Thoracic aorta (tissue), 2 donors: ENCODE measurements around the gene SMCO1. TPM values are rescaled to one million over a fixed set of nuclear protein-coding genes. Genes with fewer than 3 reads are reported as not detected.
A peak's percentile ranks its signal among the peaks of the same experiment; 100 is the strongest.

Experiments used
- ATAC-seq: fragments of 150-250 bp; one replicate; pipeline ENCODE4 v1.8.0; 2017; ENCODE audit warnings: low read depth; ENCODE audit not compliant: insufficient number of reproducible peaks, low FRiP score
- DNase-seq: peaks from one replicate; pipeline ENCODE4 v3.0.0-alpha.2; 2020; ENCODE audit warnings: low spot score
- H3K27ac ChIP-seq, 2 donors: fragments of 200-600 bp; sonication (generic); 1 replicate in 1 of 2; 2 replicates in 1 of 2; pipeline ENCODE4 v1.5.1; 2016; ENCODE audit warnings: mild to moderate bottlenecking in 2 of 2, moderate library complexity in 2 of 2
- H3K27me3 ChIP-seq: fragments of 200-600 bp; sonication (generic); replicated peaks from 2 replicates; pipeline ENCODE4 v1.6.0; 2016; ENCODE audit warnings: mild to moderate bottlenecking; ENCODE audit not compliant: insufficient read depth
- H3K36me3 ChIP-seq: fragments of 200-600 bp; sonication (generic); one replicate; pipeline ENCODE4 v1.5.1; 2016
- H3K4me1 ChIP-seq, 2 donors: fragments of 200-600 bp; sonication (generic); 1 replicate in 1 of 2; 2 replicates in 1 of 2; pipeline versions ENCODE4 v1.5.1 to v1.6.0; 2016; ENCODE audit warnings: low read depth in 2 of 2, mild to moderate bottlenecking in 1 of 2; ENCODE audit not compliant: control insufficient read depth in 1 of 2
- H3K4me3 ChIP-seq: fragments of 200-600 bp; sonication (generic); 2 replicates; pipeline ENCODE4 v1.5.1; 2016; ENCODE audit warnings: mild to moderate bottlenecking
- H3K9me3 ChIP-seq: fragments of 200-600 bp; sonication (generic); 2 replicates; pipeline ENCODE4 v1.5.1; 2016
- CTCF ChIP-seq: fragments of 200-600 bp; sonication (generic); IDR thresholded peaks from one replicate; pipeline ENCODE4 v1.5.1; 2019; ENCODE audit warnings: antibody characterized with exemption
- total RNA-seq, 2 donors: library from RNA; depleted of rRNA; stranded (reverse); fragments of >200 nt; gene quantifications; one replicate each; pipeline versions ENCODE4 v1.1.0 to v1.2.3, GENCODE V29; 2016

The SMCO1 gene
- total RNA-seq, 2 donors from 2014 or later, result not detected

- no peak for DNase-seq
- H3K4me3 ChIP-seq, result no peak overlapping the region
- no peak for ATAC-seq
Measured at GRCh38 chr3:196533260-196533681, 18.1 kb upstream of the SMCO1 start.

GRCh38 chr3:196531418-196531817 lies 16.3 kb upstream of the SMCO1 start:
- Histone ChIP-seq H3K36me3 (no peaks in the 10 kb centered on the region), H3K4me3 (no peak overlapping the region), H3K27ac (no peak overlapping the region), H3K27me3 (no peaks in the 10 kb centered on the region), H3K9me3 (no peaks in the 10 kb centered on the region), H3K4me1 (peaks cover 0 to 5% of the 10 kb centered on the region in 2 donors)
- TF ChIP-seq CTCF, result no peak
- DNase-seq, result no peak
- no peak for ATAC-seq

More at GRCh38 chr3:196533260-196533681, 18.1 kb upstream of the SMCO1 start:
- Histone ChIP-seq H3K27ac (no peak overlapping the region), H3K36me3 (no peaks in the 10 kb centered on the region), H3K9me3 (no peaks in the 10 kb centered on the region), H3K4me1 (peaks cover 0 to 5% of the 10 kb centered on the region in 2 donors), H3K27me3 (no peaks in the 10 kb centered on the region)
- TF ChIP-seq CTCF, result no peak

- TF ChIP-seq CTCF, result peak; percentile 78
- Histone ChIP-seq H3K36me3 (no peaks in the 10 kb centered on the region), H3K9me3 (no peaks in the 10 kb centered on the region), H3K27ac (no peak overlapping the region), H3K4me3 (peak overlapping the region; percentile 65), H3K4me1 (peaks cover 0 to 5% of the 10 kb centered on the region in 2 donors), H3K27me3 (no peaks in the 10 kb centered on the region)
- DNase-seq, result no peak
- no peak for ATAC-seq
Measured at GRCh38 chr3:196528639-196529233, 13.6 kb upstream of the SMCO1 start.

GRCh38 chr3:196525141-196525540 lies 10.0 kb upstream of the SMCO1 start:
- Histone ChIP-seq H3K4me3 (no peak overlapping the region), H3K4me1 (peaks cover 0 to 5% of the 10 kb centered on the region in 2 donors), H3K36me3 (no peaks in the 10 kb centered on the region), H3K27ac (no peak overlapping the region), H3K9me3 (peaks cover 3% of the 10 kb centered on the region), H3K27me3 (no peaks in the 10 kb centered on the region)
- no peak for ATAC-seq
- no peak for DNase-seq
- no peak for TF ChIP-seq CTCF

GRCh38 chr3:196524527-196524926 lies 9.4 kb upstream of the SMCO1 start:
- no peak overlapping the region for H3K4me3 ChIP-seq
- ATAC-seq (no peak), DNase-seq (no peak)
- no peak for TF ChIP-seq CTCF
- no peaks in the 10 kb centered on the region for H3K36me3 ChIP-seq
- H3K27me3 ChIP-seq, result no peaks in the 10 kb centered on the region
- no peak overlapping the region for H3K27ac ChIP-seq
- peaks cover 0 to 5% of the 10 kb centered on the region in 2 donors for H3K4me1 ChIP-seq
- peaks cover 9% of the 10 kb centered on the region for H3K9me3 ChIP-seq
